Left lung (tissue), 10 donors: ENCODE results near the gene PCSK5. TPM values are rescaled to one million over a fixed set of nuclear protein-coding genes. Genes with fewer than 3 reads are reported as not detected.
A peak's percentile ranks its signal among the peaks of the same experiment; 100 is the strongest.

Experiments
- ATAC-seq: fragments of 200-7000 bp; cut with Tn5 transposase; one replicate; pipeline ENCODE4 v1.9.1; 2020; ENCODE audit warnings: moderate library complexity
- DNase-seq, 4 donors: peaks; one replicate each; pipeline ENCODE4 v3.0.0-alpha.2; 2013 to 2020
- H3K27ac ChIP-seq, 2 donors: fragments of 200-600 bp; sonication (generic) in 1 of 2; one replicate each; pipeline versions ENCODE4 v1.5.0 to v1.8.0; 2020 to 2021
- H3K27me3 ChIP-seq, 2 donors: fragments of 200-600 bp; sonication (generic) in 1 of 2; one replicate each; pipeline versions ENCODE4 v1.5.0 to v1.8.0; 2020 to 2021
- H3K36me3 ChIP-seq, 2 donors: fragments of 200-600 bp; sonication (generic) in 1 of 2; one replicate each; pipeline versions ENCODE4 v1.5.0 to v1.8.0; 2020 to 2021
- H3K4me1 ChIP-seq, 2 donors: fragments of 200-600 bp; one replicate each; pipeline ENCODE4 v1.8.0; 2021
- H3K4me3 ChIP-seq, 2 donors: fragments of 200-600 bp; sonication (generic) in 1 of 2; one replicate each; pipeline versions ENCODE4 v1.5.0 to v1.8.0; 2020 to 2021; ENCODE audit warnings: mild to moderate bottlenecking in 1 of 2
- H3K9me3 ChIP-seq, 2 donors: fragments of 200-600 bp; sonication (generic) in 1 of 2; one replicate each; pipeline versions ENCODE4 v1.5.0 to v1.8.0; 2020 to 2021
- CTCF ChIP-seq, 2 donors: fragments of 200-600 bp; sonication (generic) in 1 of 2; IDR thresholded peaks; one replicate each; pipeline versions ENCODE4 v1.5.0 to v1.8.0; 2021; ENCODE audit warnings: antibody characterized with exemption in 2 of 2
- intact Hi-C, 2 donors: fragments of 100-400 bp; cut with DNase I; formaldehyde crosslinking; loops; one replicate each; pipeline versions ENCODE4 v1.11.2 to v1.14.2; 2022
- polyA plus RNA-seq, 6 donors: library from polyadenylated mRNA; unstranded; fragments of 120-200 nt; gene quantifications; one replicate each; pipeline ENCODE4 v1.2.1, GENCODE V29; 2013; ENCODE audit not compliant: insufficient read length in 6 of 6
- total RNA-seq, 2 donors: library from RNA; stranded (reverse); fragmentation: NEBNext Ultra II Directional; extraction: Animal tissue kit (Norgen Biotek cat#: 25700); gene quantifications; one replicate each; pipeline ENCODE4 v1.2.1, GENCODE V29; 2021
- donor health status: DM: no; HTN: yes; CAD: no.
- donor health status: DM: no; HTN: no; CAD: no.

PCSK5 gene
- total and polyA plus RNA-seq, 8 donors = 6.8 to 20.3 (median 11.3) TPM

- no peaks in the 10 kb centered on the region for H3K4me1 ChIP-seq
- intact Hi-C loops = no loop called here
- no peak for DNase-seq
- H3K4me3 ChIP-seq = no peak overlapping the region
- H3K9me3 ChIP-seq = no peaks in the 10 kb centered on the region
- no peaks in the 10 kb centered on the region for H3K27me3 ChIP-seq
- H3K27ac ChIP-seq = no peak overlapping the region
- H3K36me3 ChIP-seq = no peaks in the 10 kb centered on the region
- ATAC-seq = no peak
- no peak for TF ChIP-seq CTCF (IDR thresholded peaks at IDR 0.05)
Measured at GRCh38 chr9:76401176-76401575, 510.7 kb downstream of the PCSK5 start.

GRCh38 chr9:76401580-76402354 lies 511.3 kb downstream of the PCSK5 start:
- intact Hi-C loops = no loop called here
- H3K4me1 ChIP-seq = no peaks in the 10 kb centered on the region
- ATAC-seq (no peak), DNase-seq (no peak)
- H3K36me3 ChIP-seq = no peaks in the 10 kb centered on the region
- H3K4me3 ChIP-seq = no peak overlapping the region
- H3K9me3 ChIP-seq = no peaks in the 10 kb centered on the region
- H3K27ac ChIP-seq = no peak overlapping the region
- no peaks in the 10 kb centered on the region for H3K27me3 ChIP-seq
- TF ChIP-seq CTCF (IDR thresholded peaks at IDR 0.05) = no peak

GRCh38 chr9:76403352-76403751 lies 512.9 kb downstream of the PCSK5 start:
- Histone ChIP-seq H3K4me1 (no peaks in the 10 kb centered on the region), H3K36me3 (no peaks in the 10 kb centered on the region), H3K4me3 (no peak overlapping the region), H3K27ac (peak overlapping the region in 1 of 2 donors; percentile 57), H3K27me3 (no peaks in the 10 kb centered on the region), H3K9me3 (no peaks in the 10 kb centered on the region)
- peak; percentile 90 for ATAC-seq
- intact Hi-C loops = no loop called here
- TF ChIP-seq CTCF (IDR thresholded peaks at IDR 0.05) = peak; percentile 36 to 46
- DNase-seq = peak in 2 of 4 donors; percentile 22 to 49

GRCh38 chr9:76404401-76404800 lies 513.9 kb downstream of the PCSK5 start:
- Histone ChIP-seq H3K4me3 (no peak overlapping the region), H3K9me3 (no peaks in the 10 kb centered on the region), H3K27me3 (no peaks in the 10 kb centered on the region), H3K27ac (no peak overlapping the region), H3K4me1 (no peaks in the 10 kb centered on the region), H3K36me3 (no peaks in the 10 kb centered on the region)
- ATAC-seq (no peak), DNase-seq (no peak)
- no peak for TF ChIP-seq CTCF (IDR thresholded peaks at IDR 0.05)
- intact Hi-C loops = no loop called here

GRCh38 chr9:76405340-76405739 lies 514.9 kb downstream of the PCSK5 start:
- Histone ChIP-seq H3K9me3 (no peaks in the 10 kb centered on the region), H3K4me1 (no peaks in the 10 kb centered on the region), H3K4me3 (no peak overlapping the region), H3K27ac (no peak overlapping the region), H3K27me3 (no peaks in the 10 kb centered on the region), H3K36me3 (no peaks in the 10 kb centered on the region)
- intact Hi-C loops = no loop called here
- DNase-seq (no peak), ATAC-seq (no peak)
- TF ChIP-seq CTCF (IDR thresholded peaks at IDR 0.05) = no peak
